ENCODE measurements around the gene FAM90A1. TPM values are rescaled to one million over a fixed set of nuclear protein-coding genes. Genes with fewer than 3 reads are reported as not detected.
"Not testable (repeated sequence)": the region's sequence is repeated elsewhere in the genome, so short reads cannot be mapped to it uniquely, and the experiment has no call there.

Gene FAM90A1
- total RNA-seq, 1 experiment from 2014 or later: 0.09 TPM

DNA sequence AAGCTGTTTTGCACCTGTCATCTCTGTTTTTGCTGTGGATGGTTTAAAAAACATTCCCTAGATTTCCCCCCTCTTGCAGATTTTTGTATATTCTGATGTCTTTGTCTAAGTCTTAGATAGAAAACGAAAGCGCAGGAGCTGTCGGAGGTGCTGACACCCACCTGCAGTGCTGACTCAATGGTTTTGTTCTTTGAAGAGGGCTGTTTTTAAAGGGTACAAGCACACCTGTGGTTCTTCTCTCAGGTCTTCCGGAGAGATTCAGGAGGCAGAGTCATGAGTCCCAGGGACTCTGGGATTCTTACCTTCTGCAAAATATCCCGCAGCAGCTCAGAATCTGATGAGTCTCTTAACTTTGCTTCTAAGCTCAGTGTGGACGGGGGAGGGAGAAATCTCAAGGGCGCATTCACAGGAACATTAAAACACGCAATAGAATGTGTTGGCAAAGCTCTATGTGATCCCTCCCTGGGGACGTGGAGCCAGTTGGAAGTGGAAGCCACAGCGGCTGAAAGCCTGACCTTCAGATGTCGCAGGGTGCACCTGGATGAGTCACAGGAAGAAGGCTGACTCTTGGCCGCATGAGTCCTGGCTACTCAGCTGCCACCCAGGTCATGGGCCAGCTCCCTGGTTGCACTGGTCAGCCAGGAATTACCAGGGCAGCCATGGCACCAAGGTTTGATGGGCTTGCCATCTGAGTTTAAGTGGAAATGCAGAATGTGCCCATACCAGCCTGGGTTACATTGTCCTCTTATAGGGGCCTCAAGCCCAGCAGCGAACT lies 13.1 kb upstream of the FAM90A1 start:
- peaks cover 13 to 23% of the 10 kb centered on the region in 2 experiments for H3K4me1 Mint-ChIP-seq
- H3K4me2 ChIP-seq (ENCODE audit: insufficient read depth, insufficient read length, low read length); H3K79me2 ChIP-seq (ENCODE audit: insufficient read depth, low read length); H3K9me3 ChIP-seq (ENCODE audit: control insufficient read depth, low read depth, low read length); H3K14ac ChIP-seq (ENCODE audit: insufficient read depth, low read length); H2AFZ ChIP-seq (ENCODE audit: low read length); H4K8ac ChIP-seq (replicated peaks; ENCODE audit: insufficient read length, low read depth, low read length); H4K91ac ChIP-seq (ENCODE audit: insufficient read length, low read depth, low read length); H2AK5ac ChIP-seq (ENCODE audit: insufficient read length, low read length); H3K36me3 Mint-ChIP-seq (ENCODE audit: insufficient read depth in 1 of 3, low read depth in 3 of 3); H3K18ac ChIP-seq (ENCODE audit: insufficient read length, low read depth, low read length); H3K9me3 Mint-ChIP-seq; H2BK12ac ChIP-seq (ENCODE audit: insufficient read length, low read depth, low read length); H3K27ac Mint-ChIP-seq; H3K4me3 Mint-ChIP-seq; H2BK15ac ChIP-seq (ENCODE audit: low read depth, low read length); H3K4ac ChIP-seq (ENCODE audit: low read depth, low read length); H3K27me3 ChIP-seq (ENCODE audit: insufficient read depth, low read length); H3K79me1 ChIP-seq (ENCODE audit: insufficient read depth, low read depth, low read length, poor library complexity, severe bottlenecking); H2BK120ac ChIP-seq (ENCODE audit: low read depth, low read length, poor library complexity, severe bottlenecking); H3K4me1 ChIP-seq (ENCODE audit: insufficient read depth, low read length); H4K5ac ChIP-seq (ENCODE audit: insufficient read length, low read depth, low read length); H3T11ph ChIP-seq (ENCODE audit: low read length); H3K27ac ChIP-seq (ENCODE audit: insufficient read length, low read depth, low read length); H4K20me1 ChIP-seq (ENCODE audit: control insufficient read depth, insufficient read depth, insufficient read length); H3K56ac ChIP-seq (ENCODE audit: insufficient read length, low read depth, low read length); H2BK20ac ChIP-seq (ENCODE audit: low read depth, low read length, poor library complexity, severe bottlenecking); H3K27me3 Mint-ChIP-seq (ENCODE audit: low read depth); H3K23me2 ChIP-seq (ENCODE audit: insufficient read length, low read depth, low read length, poor library complexity, severe bottlenecking); DNase-seq; H2BK5ac ChIP-seq (ENCODE audit: insufficient read length, low read length); H3K9ac ChIP-seq (ENCODE audit: extremely low read depth, insufficient read length, low read length); H3K23ac ChIP-seq (ENCODE audit: insufficient read length, low read depth, low read length): not testable (repeated sequence)
- no CpG with 5 or more reads among the region's 13 CpGs for WGBS (ENCODE audit: extremely low coverage, insufficient read length, low lambda C conversion rate)

DNA sequence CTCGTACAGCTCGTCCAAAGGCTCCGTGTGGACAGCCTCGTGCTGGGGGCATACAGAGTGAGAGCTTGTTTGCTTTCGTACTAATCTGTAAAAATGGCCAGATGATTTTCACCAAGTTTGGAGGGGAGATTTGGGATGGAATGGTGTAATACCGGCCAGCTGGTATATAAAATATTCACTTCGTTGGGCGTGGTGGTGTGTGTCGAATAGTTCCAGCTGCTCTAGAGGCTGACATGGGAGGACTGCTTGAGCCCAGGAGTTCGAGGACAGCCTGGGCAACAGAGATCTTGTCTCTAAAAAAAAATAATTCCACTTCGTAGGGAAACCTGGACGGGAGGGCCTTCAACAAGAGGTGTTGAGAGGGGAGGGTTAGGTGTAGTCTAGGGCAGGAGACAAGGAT lies 9.6 kb upstream of the FAM90A1 start:
- not testable (repeated sequence) for H3K56ac ChIP-seq (ENCODE audit: insufficient read length, low read depth, low read length); H3K4me3 Mint-ChIP-seq; H3K4me2 ChIP-seq (ENCODE audit: insufficient read depth, insufficient read length, low read length); H2BK20ac ChIP-seq (ENCODE audit: low read depth, low read length, poor library complexity, severe bottlenecking); H2AFZ ChIP-seq (ENCODE audit: low read length); H3K36me3 Mint-ChIP-seq (ENCODE audit: insufficient read depth in 1 of 3, low read depth in 3 of 3); H3K4ac ChIP-seq (ENCODE audit: low read depth, low read length); H2AK5ac ChIP-seq (ENCODE audit: insufficient read length, low read length); H3K23ac ChIP-seq (ENCODE audit: insufficient read length, low read depth, low read length); H4K8ac ChIP-seq (replicated peaks; ENCODE audit: insufficient read length, low read depth, low read length); H3K79me2 ChIP-seq (ENCODE audit: insufficient read depth, low read length); H2BK12ac ChIP-seq (ENCODE audit: insufficient read length, low read depth, low read length); H3T11ph ChIP-seq (ENCODE audit: low read length); H3K14ac ChIP-seq (ENCODE audit: insufficient read depth, low read length); H3K27ac ChIP-seq (ENCODE audit: insufficient read length, low read depth, low read length); H3K27me3 ChIP-seq (ENCODE audit: insufficient read depth, low read length); H3K23me2 ChIP-seq (ENCODE audit: insufficient read length, low read depth, low read length, poor library complexity, severe bottlenecking); H4K91ac ChIP-seq (ENCODE audit: insufficient read length, low read depth, low read length); H3K79me1 ChIP-seq (ENCODE audit: insufficient read depth, low read depth, low read length, poor library complexity, severe bottlenecking); H2BK15ac ChIP-seq (ENCODE audit: low read depth, low read length); DNase-seq; H2BK5ac ChIP-seq (ENCODE audit: insufficient read length, low read length); H3K18ac ChIP-seq (ENCODE audit: insufficient read length, low read depth, low read length); H4K20me1 ChIP-seq (ENCODE audit: control insufficient read depth, insufficient read depth, insufficient read length); H3K27me3 Mint-ChIP-seq (ENCODE audit: low read depth); H3K4me1 ChIP-seq (ENCODE audit: insufficient read depth, low read length); H3K9ac ChIP-seq (ENCODE audit: extremely low read depth, insufficient read length, low read length); H3K9me3 Mint-ChIP-seq; H3K27ac Mint-ChIP-seq; H3K9me3 ChIP-seq (ENCODE audit: control insufficient read depth, low read depth, low read length); H2BK120ac ChIP-seq (ENCODE audit: low read depth, low read length, poor library complexity, severe bottlenecking); H4K5ac ChIP-seq (ENCODE audit: insufficient read length, low read depth, low read length)
- no CpG with 5 or more reads among the region's 12 CpGs for WGBS (ENCODE audit: extremely low coverage, insufficient read length, low lambda C conversion rate)
- peaks cover 11 to 21% of the 10 kb centered on the region in 2 experiments for H3K4me1 Mint-ChIP-seq

Data from H9 (cell line).